Measurements from ENCODE around the gene CCT2. TPM values are rescaled to one million over a fixed set of nuclear protein-coding genes. Genes with fewer than 3 reads are reported as not detected.
"Not testable (repeated sequence)": the region's sequence is repeated elsewhere in the genome, so short reads cannot be mapped to it uniquely, and the experiment has no call there.

The CCT2 gene
- total and polyA plus RNA-seq, 4 donors = 59.0 to 130 (median 82.5) TPM

DNA sequence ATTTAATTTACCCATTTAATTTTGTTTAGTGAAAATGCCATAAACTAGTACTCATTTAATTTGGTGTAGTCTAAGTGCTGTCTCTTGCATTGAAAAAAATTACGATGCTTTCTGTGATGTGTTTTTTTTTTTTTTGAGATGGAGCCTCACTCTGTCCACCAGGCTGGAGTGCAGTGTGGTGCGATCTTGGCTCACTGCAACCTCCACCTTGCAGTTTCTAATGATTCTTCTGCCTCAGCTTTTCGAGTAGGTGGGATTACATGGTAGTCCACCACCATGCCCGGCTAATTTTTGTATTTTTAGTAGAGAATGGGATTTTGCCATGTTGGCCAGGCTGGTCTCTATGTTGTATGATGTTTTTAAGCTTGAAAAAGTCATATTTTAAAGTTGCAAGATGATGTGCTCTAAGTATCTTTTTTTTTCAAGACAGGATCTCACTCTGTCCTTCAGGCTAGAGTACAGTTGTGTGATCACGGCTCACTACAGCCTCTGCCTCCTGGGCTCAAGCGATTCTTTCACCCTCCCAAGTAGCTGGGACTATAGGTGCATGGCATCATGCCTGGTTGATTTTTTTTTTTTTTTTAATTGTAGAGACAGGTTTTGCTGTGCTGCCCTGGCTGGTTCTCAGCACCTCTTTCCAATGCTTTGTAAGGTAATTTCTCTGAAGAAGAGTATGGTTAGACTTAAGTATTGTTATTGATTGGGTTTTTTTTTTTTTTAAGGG, 16.9 kb downstream of the CCT2 start:
- no peak for ATAC-seq (ENCODE audit: low FRiP score)
- H3K4me3 ChIP-seq (ENCODE audit: low read length in 2 of 2) = no peak overlapping the region
- H3K9me3 ChIP-seq (ENCODE audit: control insufficient read depth, low read length) = no peaks in the 10 kb centered on the region
- intact Hi-C loops (cut with DNase I) = no loop called here
- 90 to 92% methylated on average over 6 of the region's 6 CpGs for WGBS, 2 donors
- H3K4me1 ChIP-seq (ENCODE audit: control insufficient read depth in 1 of 2, insufficient read depth in 2 of 2, low read length in 2 of 2) = peaks cover 0 to 1% of the 10 kb centered on the region in 2 donors
- no peak overlapping the region for H3K27ac ChIP-seq (ENCODE audit: low read depth in 1 of 2, low read length in 2 of 2)
- H3K36me3 ChIP-seq (ENCODE audit: control insufficient read depth in 1 of 2, insufficient read depth in 2 of 2, low read length in 1 of 2) = peaks cover 0 to 15% of the 10 kb centered on the region in 2 donors
- DNase-seq = no peak
- no peaks in the 10 kb centered on the region for H3K27me3 ChIP-seq (ENCODE audit: control insufficient read depth in 1 of 2, insufficient read depth in 2 of 2, low read length in 1 of 2)

GRCh38 chr12:69602954-69603353, 17.7 kb downstream of the CCT2 start:
- H3K4me1 ChIP-seq (ENCODE audit: control insufficient read depth in 1 of 2, insufficient read depth in 2 of 2, low read length in 2 of 2) = peaks cover 0 to 1% of the 10 kb centered on the region in 2 donors
- intact Hi-C loops (cut with DNase I) = no loop called here
- peaks cover 0 to 11% of the 10 kb centered on the region in 2 donors for H3K36me3 ChIP-seq (ENCODE audit: control insufficient read depth in 1 of 2, insufficient read depth in 2 of 2, low read length in 1 of 2)
- DNase-seq (no peak), ATAC-seq (ENCODE audit: low FRiP score) (no peak)
- no peak overlapping the region for H3K27ac ChIP-seq (ENCODE audit: low read depth in 1 of 2, low read length in 2 of 2)
- H3K27me3 ChIP-seq (ENCODE audit: control insufficient read depth in 1 of 2, insufficient read depth in 2 of 2, low read length in 1 of 2) = no peaks in the 10 kb centered on the region
- H3K9me3 ChIP-seq (ENCODE audit: control insufficient read depth, low read length) = no peaks in the 10 kb centered on the region
- H3K4me3 ChIP-seq (ENCODE audit: low read length in 2 of 2) = no peak overlapping the region

GRCh38 chr12:69603556-69603955, 18.3 kb downstream of the CCT2 start:
- H3K4me1 ChIP-seq (ENCODE audit: control insufficient read depth in 1 of 2, insufficient read depth in 2 of 2, low read length in 2 of 2); H3K27me3 ChIP-seq (ENCODE audit: control insufficient read depth in 1 of 2, insufficient read depth in 2 of 2, low read length in 1 of 2); ATAC-seq (ENCODE audit: low FRiP score); DNase-seq; H3K27ac ChIP-seq (ENCODE audit: low read depth in 1 of 2, low read length in 2 of 2); H3K4me3 ChIP-seq (ENCODE audit: low read length in 2 of 2); intact Hi-C loops (cut with DNase I); H3K9me3 ChIP-seq (ENCODE audit: control insufficient read depth, low read length): not testable (repeated sequence)
- 98 to 99% methylated on average over 5 of the region's 6 CpGs for WGBS, 2 donors
- peaks cover 0 to 11% of the 10 kb centered on the region in 2 donors for H3K36me3 ChIP-seq (ENCODE audit: control insufficient read depth in 1 of 2, insufficient read depth in 2 of 2, low read length in 1 of 2)

GRCh38 chr12:69604275-69604674, 19.0 kb downstream of the CCT2 start:
- WGBS, 2 donors = 80 to 83% methylated on average over 2 of the region's 3 CpGs
- H3K9me3 ChIP-seq (ENCODE audit: control insufficient read depth, low read length); DNase-seq; H3K27me3 ChIP-seq (ENCODE audit: control insufficient read depth in 1 of 2, insufficient read depth in 2 of 2, low read length in 1 of 2); ATAC-seq (ENCODE audit: low FRiP score); intact Hi-C loops (cut with DNase I); H3K4me3 ChIP-seq (ENCODE audit: low read length in 2 of 2); H3K27ac ChIP-seq (ENCODE audit: low read depth in 1 of 2, low read length in 2 of 2); H3K4me1 ChIP-seq (ENCODE audit: control insufficient read depth in 1 of 2, insufficient read depth in 2 of 2, low read length in 2 of 2); H3K36me3 ChIP-seq (ENCODE audit: control insufficient read depth in 1 of 2, insufficient read depth in 2 of 2, low read length in 1 of 2): not testable (repeated sequence)

- ATAC-seq (ENCODE audit: low FRiP score) (no peak), DNase-seq (no peak)
- Histone ChIP-seq H3K9me3 (ENCODE audit: control insufficient read depth, low read length) (no peaks in the 10 kb centered on the region), H3K27ac (ENCODE audit: low read depth in 1 of 2, low read length in 2 of 2) (no peak overlapping the region), H3K4me1 (ENCODE audit: control insufficient read depth in 1 of 2, insufficient read depth in 2 of 2, low read length in 2 of 2) (no peaks in the 10 kb centered on the region), H3K4me3 (ENCODE audit: low read length in 2 of 2) (no peak overlapping the region), H3K27me3 (ENCODE audit: control insufficient read depth in 1 of 2, insufficient read depth in 2 of 2, low read length in 1 of 2) (no peaks in the 10 kb centered on the region), H3K36me3 (ENCODE audit: control insufficient read depth in 1 of 2, insufficient read depth in 2 of 2, low read length in 1 of 2) (peaks cover 0 to 3% of the 10 kb centered on the region in 2 donors)
- WGBS, 2 donors = 59 to 63% methylated on average over 2 of the region's 2 CpGs
- intact Hi-C loops (cut with DNase I) = no loop called here
Measured at GRCh38 chr12:69608114-69608513, 22.9 kb downstream of the CCT2 start.

DNA sequence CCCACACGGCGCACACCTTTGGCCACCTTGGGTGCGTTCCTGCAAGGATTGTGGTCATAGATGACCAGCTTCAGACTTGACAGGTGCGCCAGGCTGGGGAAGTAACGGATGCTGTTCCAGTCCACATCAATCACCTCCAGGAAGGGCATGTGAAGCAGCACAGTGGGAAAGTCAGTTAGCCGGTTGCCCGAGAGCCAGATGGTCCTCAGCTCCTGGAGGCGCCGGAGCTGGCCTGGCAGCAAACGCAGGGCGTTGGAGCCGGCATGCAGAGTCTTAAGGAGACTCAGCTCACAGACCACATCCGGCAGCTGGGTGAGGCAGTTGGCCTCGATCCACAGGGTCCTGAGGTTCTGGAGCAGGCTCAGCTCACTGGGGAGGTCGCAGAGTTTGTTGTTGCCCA, 24.9 kb downstream of the CCT2 start:
- Histone ChIP-seq H3K27me3 (ENCODE audit: control insufficient read depth in 1 of 2, insufficient read depth in 2 of 2, low read length in 1 of 2) (no peaks in the 10 kb centered on the region), H3K36me3 (ENCODE audit: control insufficient read depth in 1 of 2, insufficient read depth in 2 of 2, low read length in 1 of 2) (no peaks in the 10 kb centered on the region), H3K9me3 (ENCODE audit: control insufficient read depth, low read length) (no peaks in the 10 kb centered on the region), H3K27ac (ENCODE audit: low read depth in 1 of 2, low read length in 2 of 2) (no peak overlapping the region), H3K4me1 (ENCODE audit: control insufficient read depth in 1 of 2, insufficient read depth in 2 of 2, low read length in 2 of 2) (no peaks in the 10 kb centered on the region), H3K4me3 (ENCODE audit: low read length in 2 of 2) (no peak overlapping the region)
- DNase-seq (no peak), ATAC-seq (ENCODE audit: low FRiP score) (no peak)
- WGBS, 2 donors = 90 to 91% methylated on average over 15 of the region's 15 CpGs
- intact Hi-C loops (cut with DNase I) = no loop called here

- Histone ChIP-seq H3K27ac (ENCODE audit: low read depth in 1 of 2, low read length in 2 of 2) (no peak within 1 kb of the TSS), H3K27me3 (ENCODE audit: control insufficient read depth in 1 of 2, insufficient read depth in 2 of 2, low read length in 1 of 2) (no peaks in the 10 kb centered on the region), H3K4me3 (ENCODE audit: low read length in 2 of 2) (no peak within 1 kb of the TSS), H3K4me1 (ENCODE audit: control insufficient read depth in 1 of 2, insufficient read depth in 2 of 2, low read length in 2 of 2) (no peaks in the 10 kb centered on the region), H3K9me3 (ENCODE audit: control insufficient read depth, low read length) (no peaks in the 10 kb centered on the region), H3K36me3 (ENCODE audit: control insufficient read depth in 1 of 2, insufficient read depth in 2 of 2, low read length in 1 of 2) (no peaks in the 10 kb centered on the region)
- DNase-seq (no peak), ATAC-seq (ENCODE audit: low FRiP score) (no peak)
- 92 to 94% methylated on average over 11 of the region's 11 CpGs for WGBS, 2 donors
- intact Hi-C loops (cut with DNase I) = no loop called here
Measured at GRCh38 chr12:69610729-69611128, 25.5 kb downstream of the CCT2 start, which contains the start of gene LRRC10. LRRC10 (minus strand) TSS chr12:69610907; CDS start chr12:69610838, 69 bp downstream.

DNA sequence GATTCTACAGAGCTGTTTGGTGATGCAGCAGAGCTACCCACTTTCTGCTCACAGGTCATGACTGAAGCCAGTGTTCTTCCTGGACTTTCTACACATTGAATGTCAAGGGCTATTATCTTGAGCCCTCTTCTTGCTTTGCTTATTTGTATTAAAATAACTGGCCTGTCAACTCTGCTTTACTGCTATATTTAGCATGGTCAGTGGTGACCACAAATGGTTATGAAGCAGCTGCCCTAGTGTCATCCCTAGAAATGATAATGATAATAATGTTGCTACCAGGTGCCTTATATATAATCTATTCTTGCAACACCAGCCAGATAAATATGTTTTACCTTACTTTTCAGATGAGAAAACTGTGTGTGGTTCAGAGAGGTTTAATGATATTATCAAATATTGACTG, 28.1 kb downstream of the CCT2 start:
- Histone ChIP-seq H3K36me3 (ENCODE audit: control insufficient read depth in 1 of 2, insufficient read depth in 2 of 2, low read length in 1 of 2) (no peaks in the 10 kb centered on the region), H3K27ac (ENCODE audit: low read depth in 1 of 2, low read length in 2 of 2) (no peak overlapping the region), H3K9me3 (ENCODE audit: control insufficient read depth, low read length) (no peaks in the 10 kb centered on the region), H3K4me3 (ENCODE audit: low read length in 2 of 2) (no peak overlapping the region), H3K27me3 (ENCODE audit: control insufficient read depth in 1 of 2, insufficient read depth in 2 of 2, low read length in 1 of 2) (no peaks in the 10 kb centered on the region), H3K4me1 (ENCODE audit: control insufficient read depth in 1 of 2, insufficient read depth in 2 of 2, low read length in 2 of 2) (no peaks in the 10 kb centered on the region)
- intact Hi-C loops (cut with DNase I) = no loop called here
- DNase-seq (no peak), ATAC-seq (ENCODE audit: low FRiP score) (no peak)

DNA sequence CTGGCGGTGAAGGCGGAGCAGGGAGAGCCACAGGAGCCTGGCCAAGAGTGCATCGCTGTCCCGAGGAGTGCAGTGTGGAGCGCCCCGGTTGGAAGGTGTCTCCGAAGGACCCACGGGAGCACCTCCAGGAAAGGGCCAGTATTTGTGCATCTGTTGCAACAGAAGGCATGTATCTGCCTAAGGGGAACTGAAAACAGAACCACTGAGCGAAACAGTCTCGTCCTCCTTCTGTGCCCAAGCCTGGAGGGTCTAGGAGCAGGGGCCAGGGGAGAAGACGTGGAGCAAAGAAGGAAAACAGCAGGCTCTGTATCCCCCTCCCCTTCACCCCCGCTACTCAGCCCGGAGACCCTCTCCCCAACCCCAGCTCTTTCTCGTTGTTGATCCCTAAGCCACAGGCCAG, 30.8 kb downstream of the CCT2 start:
- Histone ChIP-seq H3K36me3 (ENCODE audit: control insufficient read depth in 1 of 2, insufficient read depth in 2 of 2, low read length in 1 of 2) (no peaks in the 10 kb centered on the region), H3K9me3 (ENCODE audit: control insufficient read depth, low read length) (no peaks in the 10 kb centered on the region), H3K27me3 (ENCODE audit: control insufficient read depth in 1 of 2, insufficient read depth in 2 of 2, low read length in 1 of 2) (no peaks in the 10 kb centered on the region), H3K4me1 (ENCODE audit: control insufficient read depth in 1 of 2, insufficient read depth in 2 of 2, low read length in 2 of 2) (no peaks in the 10 kb centered on the region), H3K4me3 (ENCODE audit: low read length in 2 of 2) (no peak overlapping the region), H3K27ac (ENCODE audit: low read depth in 1 of 2, low read length in 2 of 2) (no peak overlapping the region)
- WGBS, 2 donors = 78 to 79% methylated on average over 14 of the region's 14 CpGs
- intact Hi-C loops (cut with DNase I) = no loop called here
- ATAC-seq (ENCODE audit: low FRiP score) (no peak), DNase-seq (no peak)

Data from aorta (tissue), 5 donors.